Lung microvascular endothelial cell (primary cell): ENCODE measurements around the gene SIK1. TPM values are rescaled to one million over a fixed set of nuclear protein-coding genes. Genes with fewer than 3 reads are reported as not detected.
A peak's percentile ranks its signal among the peaks of the same experiment; 100 is the strongest.

ENCODE experiments used
- DNase-seq, 2 donors: peaks; one replicate each; pipeline versions ENCODE4 v3.0.0 to v3.0.0-alpha.2; 2010; ENCODE audit warnings: low read depth in 2 of 2
- total RNA-seq: library from RNA; depleted of rRNA; stranded (reverse); fragments of >200 nt; gene quantifications from 2 replicates; pipeline ENCODE4 v1.2.1, GENCODE V29; 2014

The SIK1 gene
- total RNA-seq, 1 donor from 2014 or later: 4.0 TPM

- peak in 1 of 2 donors; percentile 31 for DNase-seq
Measured at GRCh38 chr21:43369124-43369523, 57.8 kb downstream of the SIK1 start.

- no peak for DNase-seq
Measured at GRCh38 chr21:43368685-43369084, 58.2 kb downstream of the SIK1 start.

- DNase-seq: no peak
Measured at GRCh38 chr21:43367859-43368258, 59.1 kb downstream of the SIK1 start.

GRCh38 chr21:43367296-43367695, 59.6 kb downstream of the SIK1 start:
- DNase-seq: no peak

GRCh38 chr21:43366656-43367055, 60.3 kb downstream of the SIK1 start:
- DNase-seq: no peak

GRCh38 chr21:43365611-43366426, 61.1 kb downstream of the SIK1 start:
- no peak for DNase-seq

- DNase-seq: peak in 1 of 2 donors; percentile 32
Measured at GRCh38 chr21:43364851-43365424, 62.0 kb downstream of the SIK1 start.

Other genes with a start within 250 kb of the SIK1 start
- gene HSF2BP, start 232.4 kb upstream of the SIK1 start, total RNA-seq: 0.20 and 0.44 TPM in 2 replicates
- gene RRP1B, start 232.4 kb upstream of the SIK1 start, total RNA-seq: 14.6 and 20.8 TPM in 2 replicates